Omental fat pad (tissue), 4 donors: ENCODE results near the gene PKNOX2. TPM values are rescaled to one million over a fixed set of nuclear protein-coding genes. Genes with fewer than 3 reads are reported as not detected.

Source experiments
- ATAC-seq: fragments of 150-250 bp; one replicate; pipeline ENCODE4 v1.9.1; 2016; ENCODE audit warnings: mild to moderate bottlenecking, moderate library complexity; ENCODE audit not compliant: low FRiP score
- DNase-seq: peaks from one replicate; pipeline ENCODE4 v3.0.0-alpha.2; 2019; ENCODE audit warnings: low spot score
- total RNA-seq, 4 donors: library from RNA; depleted of rRNA; stranded (reverse); fragments of >200 nt; gene quantifications; one replicate each; pipeline ENCODE4 v1.1.0, GENCODE V29; 2016
- TF ChIP-seq, protein P1 (sequence below), 3 donors: fragments of 450-650 bp; IDR thresholded peaks; one replicate each; pipeline ENCODE4 v1.5.1; 2016 to 2017; ENCODE audit warnings: antibody characterized with exemption in 3 of 3, mild to moderate bottlenecking in 3 of 3, moderate library complexity in 2 of 3

The PKNOX2 gene
- total RNA-seq, 4 donors from 2014 or later: 0.19 to 2.7 (median 0.82) TPM

GRCh38 chr11:125375146-125375545, 210.6 kb downstream of the PKNOX2 start:
- no peak for DNase-seq

GRCh38 chr11:125376117-125376516, 211.6 kb downstream of the PKNOX2 start:
- TF ChIP-seq, protein P1, sequence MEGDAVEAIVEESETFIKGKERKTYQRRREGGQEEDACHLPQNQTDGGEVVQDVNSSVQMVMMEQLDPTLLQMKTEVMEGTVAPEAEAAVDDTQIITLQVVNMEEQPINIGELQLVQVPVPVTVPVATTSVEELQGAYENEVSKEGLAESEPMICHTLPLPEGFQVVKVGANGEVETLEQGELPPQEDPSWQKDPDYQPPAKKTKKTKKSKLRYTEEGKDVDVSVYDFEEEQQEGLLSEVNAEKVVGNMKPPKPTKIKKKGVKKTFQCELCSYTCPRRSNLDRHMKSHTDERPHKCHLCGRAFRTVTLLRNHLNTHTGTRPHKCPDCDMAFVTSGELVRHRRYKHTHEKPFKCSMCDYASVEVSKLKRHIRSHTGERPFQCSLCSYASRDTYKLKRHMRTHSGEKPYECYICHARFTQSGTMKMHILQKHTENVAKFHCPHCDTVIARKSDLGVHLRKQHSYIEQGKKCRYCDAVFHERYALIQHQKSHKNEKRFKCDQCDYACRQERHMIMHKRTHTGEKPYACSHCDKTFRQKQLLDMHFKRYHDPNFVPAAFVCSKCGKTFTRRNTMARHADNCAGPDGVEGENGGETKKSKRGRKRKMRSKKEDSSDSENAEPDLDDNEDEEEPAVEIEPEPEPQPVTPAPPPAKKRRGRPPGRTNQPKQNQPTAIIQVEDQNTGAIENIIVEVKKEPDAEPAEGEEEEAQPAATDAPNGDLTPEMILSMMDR (IDR thresholded peaks at IDR 0.05): no peak
- ATAC-seq (peak; percentile 94), DNase-seq (peak; percentile 29)

More at GRCh38 chr11:125375146-125375545, 210.6 kb downstream of the PKNOX2 start:
- no peak for ATAC-seq
- TF ChIP-seq, protein P1 (IDR thresholded peaks at IDR 0.05): no peak

DNA sequence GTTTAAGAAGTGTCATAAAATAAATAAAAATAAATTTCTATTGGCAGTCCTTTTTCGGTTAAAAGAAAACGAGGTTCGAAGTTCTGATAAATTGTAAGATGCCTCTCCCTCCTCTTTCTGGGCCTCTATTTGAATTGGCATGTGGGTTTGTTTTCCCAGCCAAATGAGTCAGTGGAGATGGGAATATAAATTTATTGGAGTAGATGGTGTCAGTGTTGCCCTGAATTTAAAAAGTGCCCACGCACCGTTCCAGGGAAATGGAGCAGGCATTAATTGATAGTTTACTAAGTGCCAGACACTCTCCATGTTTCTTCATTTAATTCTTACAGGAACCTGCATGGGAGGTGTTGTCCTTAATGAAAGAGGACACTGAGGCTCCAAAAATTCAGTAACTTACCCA, 212.3 kb downstream of the PKNOX2 start:
- DNase-seq: no peak

GRCh38 chr11:125378083-125378482, 213.5 kb downstream of the PKNOX2 start:
- TF ChIP-seq, protein P1 (IDR thresholded peaks at IDR 0.05): no peak
- DNase-seq (no peak), ATAC-seq (no peak)

More for the DNA sequence above, 212.3 kb downstream of the PKNOX2 start:
- TF ChIP-seq, protein P1 (IDR thresholded peaks at IDR 0.05): no peak
- peak; percentile 43 for ATAC-seq

DNA sequence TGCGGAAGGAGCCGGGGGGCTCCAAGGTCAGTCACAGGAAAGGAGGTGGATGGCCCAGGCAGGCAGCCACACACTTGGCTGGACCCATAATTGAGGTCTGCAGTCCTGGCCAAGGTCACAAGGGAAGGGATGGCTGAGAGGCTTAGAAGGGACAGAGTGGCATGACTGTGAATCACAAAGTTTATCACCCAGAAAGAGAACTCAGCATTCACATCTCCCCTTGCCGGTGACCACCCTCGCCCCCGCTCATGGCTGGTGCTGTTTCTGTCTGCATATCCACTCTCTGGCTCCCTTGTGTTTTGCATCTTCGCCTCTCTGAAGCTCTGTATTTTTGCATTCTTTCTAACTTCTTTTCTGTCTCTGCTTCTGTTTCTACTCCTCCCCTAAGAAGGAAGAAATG, 214.0 kb downstream of the PKNOX2 start:
- TF ChIP-seq, protein P1 (IDR thresholded peaks at IDR 0.05): no peak
- no peak for ATAC-seq
- no peak for DNase-seq

- no peak for ATAC-seq
- no peak for DNase-seq
- TF ChIP-seq, protein P1 (IDR thresholded peaks at IDR 0.05): no peak
Measured at GRCh38 chr11:125379565-125379964, 215.0 kb downstream of the PKNOX2 start.

DNA sequence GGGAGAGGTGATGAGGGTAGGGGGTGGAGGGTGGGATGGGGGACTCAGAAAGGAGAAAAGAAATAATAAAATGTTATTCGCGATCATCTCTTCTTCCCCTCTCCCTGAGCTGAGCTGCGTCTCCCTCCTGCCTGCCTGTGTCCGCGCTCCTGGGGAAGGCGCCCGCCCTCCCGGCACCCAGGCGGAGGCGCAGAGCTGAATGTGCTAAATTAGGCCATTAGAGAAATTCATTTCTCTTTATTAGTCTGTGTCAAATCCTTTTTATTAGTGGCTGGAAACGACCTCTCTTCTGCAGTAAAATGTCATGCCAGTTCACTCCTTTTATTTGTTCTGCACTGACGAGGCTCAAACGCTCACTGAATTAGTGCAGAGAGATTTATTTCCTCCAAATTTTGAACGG, 215.4 kb downstream of the PKNOX2 start:
- TF ChIP-seq, protein P1 (IDR thresholded peaks at IDR 0.05): no peak
- ATAC-seq: no peak

More for the DNA sequence above, 215.4 kb downstream of the PKNOX2 start:
- no peak for DNase-seq
